MM.1S (cell line): ENCODE measurements around the gene F7.

Experiments
- DNase-seq: peaks from one replicate; pipeline ENCODE4 v3.0.0-alpha.2; 2015
- H2AFZ ChIP-seq: fragments of 300-600 bp; sonication (generic); 2 replicates; pipeline ENCODE4 v1.6.0; 2016; ENCODE audit warnings: antibody characterized with exemption, low read length
- H3F3A ChIP-seq: fragments of 300-600 bp; sonication (generic); 2 replicates; pipeline ENCODE4 v1.6.1; 2016; ENCODE audit warnings: mild to moderate bottlenecking, antibody characterized with exemption, low read length, moderate library complexity, mixed read lengths; ENCODE audit not compliant: insufficient read depth
- H3K27ac ChIP-seq: fragments of 300-600 bp; sonication (generic); 2 replicates; pipeline ENCODE4 v1.5.1; 2016; ENCODE audit warnings: mild to moderate bottlenecking, low read length
- H3K27me3 ChIP-seq: fragments of 300-600 bp; sonication (generic); replicated peaks from 2 replicates; pipeline ENCODE4 v1.6.0; 2016; ENCODE audit warnings: low read length; ENCODE audit not compliant: insufficient read depth
- H3K36me3 ChIP-seq: fragments of 300-600 bp; sonication (generic); replicated peaks from 2 replicates; pipeline ENCODE4 v1.6.1; 2016; ENCODE audit warnings: mild to moderate bottlenecking, low read length, mixed read lengths; ENCODE audit not compliant: insufficient read depth
- H3K4me1 ChIP-seq: fragments of 300-600 bp; sonication (generic); 2 replicates; pipeline ENCODE4 v1.6.1; 2016; ENCODE audit warnings: low read length, mixed read lengths
- H3K4me2 ChIP-seq: fragments of 300-600 bp; sonication (generic); 2 replicates; pipeline ENCODE4 v1.6.0; 2016; ENCODE audit warnings: low read depth, low read length
- H3K4me3 ChIP-seq: fragments of 300-600 bp; sonication (generic); 2 replicates; pipeline ENCODE4 v1.5.1; 2016; ENCODE audit warnings: low read length, mixed read lengths
- H3K79me2 ChIP-seq: fragments of 300-600 bp; sonication (generic); 2 replicates; pipeline ENCODE4 v1.6.1; 2016; ENCODE audit warnings: mixed run types, low read length, mixed read lengths
- H3K9ac ChIP-seq: fragments of 300-600 bp; sonication (generic); 2 replicates; pipeline ENCODE4 v1.6.1; 2016; ENCODE audit warnings: low read length, mixed read lengths
- H3K9me2 ChIP-seq: fragments of 300-600 bp; sonication (generic); replicated peaks from 2 replicates; pipeline ENCODE4 v1.6.1; 2016; ENCODE audit warnings: mild to moderate bottlenecking, low read length, mixed read lengths; ENCODE audit not compliant: insufficient read depth
- H3K9me3 ChIP-seq: fragments of 300-600 bp; sonication (generic); replicated peaks from 2 replicates; pipeline ENCODE4 v1.6.1; 2016; ENCODE audit warnings: mild to moderate bottlenecking, low read length, mixed read lengths; ENCODE audit not compliant: insufficient read depth
- H4K20me1 ChIP-seq: fragments of 300-600 bp; sonication (generic); 2 replicates; pipeline ENCODE4 v1.6.1; 2016; ENCODE audit warnings: mild to moderate bottlenecking, low read length, moderate library complexity, mixed read lengths; ENCODE audit not compliant: insufficient read depth
- EZH2 ChIP-seq: fragments of 300-600 bp; sonication (generic); optimal IDR thresholded peaks from 2 replicates; pipeline ENCODE3; 2017; ENCODE audit warnings: low read depth, mild to moderate bottlenecking, antibody characterized with exemption, low read length, mixed read lengths
- EZH2phosphoT487 ChIP-seq: fragments of 300-600 bp; sonication (generic); IDR thresholded peaks from 2 replicates; pipeline ENCODE4 v1.6.1; 2018; ENCODE audit warnings: antibody characterized with exemption, low read length
- TF ChIP-seq, protein P1 (sequence below): fragments of 300-600 bp; sonication (generic); IDR thresholded peaks from 2 replicates; pipeline ENCODE4 v1.5.1; 2016; ENCODE audit warnings: antibody characterized with exemption, low read length, mixed read lengths

Gene F7

DNA sequence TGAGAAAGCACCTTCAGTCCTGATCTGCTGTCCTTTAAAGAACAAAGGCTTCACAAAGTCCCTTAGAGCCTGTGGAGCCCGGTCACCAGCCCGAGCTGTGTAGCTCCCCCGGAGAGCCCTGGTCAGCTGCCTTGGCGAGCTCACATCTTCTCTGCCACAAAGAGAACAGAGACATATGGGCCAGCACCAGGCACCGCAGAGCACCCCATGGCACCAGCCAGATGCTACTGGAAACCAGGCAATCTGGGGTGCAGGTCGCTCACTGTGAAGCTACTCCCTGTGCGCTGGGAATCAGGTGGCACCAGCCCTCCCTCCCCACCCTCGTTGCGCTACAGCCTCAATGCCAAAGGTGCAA, 44.3 kb upstream of the F7 start:
- Histone ChIP-seq H3K9me2 (no peaks in the 10 kb centered on the region), H3K27ac (no peak overlapping the region), H3K79me2 (no peaks in the 10 kb centered on the region), H3K4me3 (no peak overlapping the region), H3K4me2 (no peak overlapping the region), H3K36me3 (no peaks in the 10 kb centered on the region), H3F3A (no peaks in the 10 kb centered on the region), H2AFZ (no peak overlapping the region), H4K20me1 (no peaks in the 10 kb centered on the region), H3K4me1 (no peaks in the 10 kb centered on the region), H3K27me3 (peaks cover 75% of the 10 kb centered on the region), H3K9me3 (no peaks in the 10 kb centered on the region), H3K9ac (no peak overlapping the region)
- no peak for TF ChIP-seq EZH2phosphoT487
- no peak for TF ChIP-seq EZH2
- TF ChIP-seq, protein P1, sequence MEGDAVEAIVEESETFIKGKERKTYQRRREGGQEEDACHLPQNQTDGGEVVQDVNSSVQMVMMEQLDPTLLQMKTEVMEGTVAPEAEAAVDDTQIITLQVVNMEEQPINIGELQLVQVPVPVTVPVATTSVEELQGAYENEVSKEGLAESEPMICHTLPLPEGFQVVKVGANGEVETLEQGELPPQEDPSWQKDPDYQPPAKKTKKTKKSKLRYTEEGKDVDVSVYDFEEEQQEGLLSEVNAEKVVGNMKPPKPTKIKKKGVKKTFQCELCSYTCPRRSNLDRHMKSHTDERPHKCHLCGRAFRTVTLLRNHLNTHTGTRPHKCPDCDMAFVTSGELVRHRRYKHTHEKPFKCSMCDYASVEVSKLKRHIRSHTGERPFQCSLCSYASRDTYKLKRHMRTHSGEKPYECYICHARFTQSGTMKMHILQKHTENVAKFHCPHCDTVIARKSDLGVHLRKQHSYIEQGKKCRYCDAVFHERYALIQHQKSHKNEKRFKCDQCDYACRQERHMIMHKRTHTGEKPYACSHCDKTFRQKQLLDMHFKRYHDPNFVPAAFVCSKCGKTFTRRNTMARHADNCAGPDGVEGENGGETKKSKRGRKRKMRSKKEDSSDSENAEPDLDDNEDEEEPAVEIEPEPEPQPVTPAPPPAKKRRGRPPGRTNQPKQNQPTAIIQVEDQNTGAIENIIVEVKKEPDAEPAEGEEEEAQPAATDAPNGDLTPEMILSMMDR, result no peak
- DNase-seq, result no peak

DNA sequence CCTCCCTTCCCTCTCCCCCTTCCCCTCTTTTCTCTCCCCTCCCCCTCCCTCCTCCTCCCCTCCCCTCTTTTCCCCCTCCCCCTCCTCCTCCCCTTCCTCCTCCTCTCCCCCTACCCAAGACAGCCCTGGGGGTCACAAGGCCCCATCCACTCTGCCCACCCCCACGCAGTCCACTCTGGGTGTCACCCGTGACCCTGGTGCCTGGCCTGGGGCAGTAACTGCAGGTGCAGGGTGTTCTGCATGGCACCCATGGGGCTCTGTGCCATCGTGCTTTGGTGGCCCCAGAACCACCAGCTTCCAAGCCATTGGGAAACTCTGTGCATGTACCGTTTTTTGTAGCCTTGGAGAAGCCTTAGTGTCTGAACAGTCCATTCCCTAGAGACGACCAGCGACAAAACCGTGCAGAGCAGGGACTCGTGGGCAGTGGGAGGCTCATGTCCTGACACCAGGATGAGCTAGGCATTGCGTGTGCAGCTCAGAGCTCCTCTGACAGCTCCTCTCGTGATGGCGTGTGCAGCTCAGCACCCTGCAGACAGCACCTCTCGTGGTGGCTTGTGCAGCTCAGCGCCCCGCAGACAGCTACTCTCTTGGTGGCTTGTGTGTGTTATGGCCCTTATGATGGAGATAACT, 43.7 kb upstream of the F7 start:
- Histone ChIP-seq H3K4me3 (no peak overlapping the region), H3K27me3 (peaks cover 81% of the 10 kb centered on the region), H3F3A (no peaks in the 10 kb centered on the region), H3K4me1 (no peaks in the 10 kb centered on the region), H4K20me1 (no peaks in the 10 kb centered on the region), H3K79me2 (no peaks in the 10 kb centered on the region), H3K9me2 (no peaks in the 10 kb centered on the region), H3K4me2 (no peak overlapping the region), H3K9me3 (no peaks in the 10 kb centered on the region), H3K27ac (no peak overlapping the region), H3K36me3 (no peaks in the 10 kb centered on the region), H3K9ac (no peak overlapping the region), H2AFZ (no peak overlapping the region)
- TF ChIP-seq, protein P1, result no peak
- TF ChIP-seq EZH2, result no peak
- DNase-seq, result no peak

DNA sequence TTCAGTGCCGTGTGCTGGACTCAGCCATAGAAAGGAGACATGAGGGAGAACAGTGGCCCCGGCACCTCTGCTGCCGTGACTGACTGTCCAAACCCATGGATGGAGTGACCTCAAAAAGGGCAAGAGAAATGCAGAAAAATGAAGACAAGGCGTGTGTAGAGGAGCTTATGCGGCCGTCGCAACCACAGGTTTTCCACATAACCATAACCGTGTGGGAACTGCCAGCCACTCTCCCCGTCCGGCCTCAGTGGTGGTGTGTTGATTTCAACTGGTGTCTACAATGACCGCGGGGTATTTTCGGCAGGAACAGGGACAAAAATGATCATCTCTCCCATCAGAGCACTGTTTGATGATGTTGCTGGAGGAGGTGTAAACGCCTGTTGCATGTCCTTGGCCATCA, 42.9 kb upstream of the F7 start:
- no peak for TF ChIP-seq EZH2
- TF ChIP-seq, protein P1, result no peak
- no peak for TF ChIP-seq EZH2phosphoT487
- no peaks in the 10 kb centered on the region for H3K9me2 ChIP-seq
- no peak overlapping the region for H2AFZ ChIP-seq
- no peaks in the 10 kb centered on the region for H3F3A ChIP-seq
- H3K4me3 ChIP-seq, result no peak overlapping the region
- no peaks in the 10 kb centered on the region for H3K79me2 ChIP-seq
- no peaks in the 10 kb centered on the region for H3K4me1 ChIP-seq
- H3K27ac ChIP-seq, result no peak overlapping the region
- no peaks in the 10 kb centered on the region for H4K20me1 ChIP-seq
- H3K36me3 ChIP-seq, result no peaks in the 10 kb centered on the region
- DNase-seq, result no peak
- no peaks in the 10 kb centered on the region for H3K9me3 ChIP-seq
- no peak overlapping the region for H3K9ac ChIP-seq
- peaks cover 82% of the 10 kb centered on the region for H3K27me3 ChIP-seq
- H3K4me2 ChIP-seq, result no peak overlapping the region
